Aorta (tissue), 5 donors: ENCODE data around the gene SPSB3. TPM values are rescaled to one million over a fixed set of nuclear protein-coding genes. Genes with fewer than 3 reads are reported as not detected.
A peak's percentile ranks its signal among the peaks of the same experiment; 100 is the strongest.

Experiments
- ATAC-seq: fragments of 200-7000 bp; cut with Tn5 transposase; one replicate; pipeline ENCODE4 v1.9.1; 2022; ENCODE audit warnings: moderate library complexity; ENCODE audit not compliant: low FRiP score
- DNase-seq, 2 donors: peaks; one replicate each; pipeline ENCODE4 v3.0.0-alpha.2; 2020
- H3K27ac ChIP-seq, 2 donors: one replicate each; pipeline ENCODE4 v1.5.1; 2013; ENCODE audit warnings: low read length in 2 of 2, mild to moderate bottlenecking in 2 of 2, moderate library complexity in 2 of 2, control low read depth in 1 of 2, inconsistent platforms in 1 of 2, low read depth in 1 of 2
- H3K27me3 ChIP-seq, 2 donors: one replicate each; pipeline ENCODE4 v1.6.1; 2013; ENCODE audit warnings: control low read depth in 1 of 2, low read length in 1 of 2, mild to moderate bottlenecking in 1 of 2, moderate library complexity in 1 of 2; ENCODE audit not compliant: insufficient read depth in 2 of 2, control insufficient read depth in 1 of 2
- H3K36me3 ChIP-seq, 2 donors: one replicate each; pipeline ENCODE4 v1.6.1; 2013; ENCODE audit warnings: control low read depth in 1 of 2, low read length in 1 of 2, mild to moderate bottlenecking in 1 of 2; ENCODE audit not compliant: insufficient read depth in 2 of 2, control insufficient read depth in 1 of 2
- H3K4me1 ChIP-seq, 2 donors: one replicate each; pipeline ENCODE4 v1.6.1; 2013; ENCODE audit warnings: low read length in 2 of 2, control low read depth in 1 of 2, mild to moderate bottlenecking in 1 of 2, moderate library complexity in 1 of 2; ENCODE audit not compliant: insufficient read depth in 2 of 2, control insufficient read depth in 1 of 2
- H3K4me3 ChIP-seq, 2 donors: one replicate each; pipeline ENCODE4 v1.5.1; 2013; ENCODE audit warnings: low read length in 2 of 2, control low read depth in 1 of 2, mild to moderate bottlenecking in 1 of 2
- H3K9me3 ChIP-seq: one replicate; pipeline ENCODE4 v1.6.1; 2013; ENCODE audit warnings: mild to moderate bottlenecking, low read length; ENCODE audit not compliant: control insufficient read depth
- WGBS, 2 donors: extraction: QIAGEN DNeasy Blood & Tissue Kit; methylation state at CpG; one replicate each; pipeline ENCODE4 v1.1.7; 2013; 5-methylcytosine and 5-hydroxymethylcytosine counted together
- intact Hi-C, 2 donors: fragments of 100-400 bp; cut with DNase I; formaldehyde crosslinking; loops; one replicate each; pipeline versions ENCODE4 v1.14.2 to v1.15.0; 2022
- polyA plus RNA-seq, 2 donors: library from polyadenylated mRNA; stranded (reverse); fragments of 200-250 nt; gene quantifications; one replicate each; pipeline ENCODE4 v1.2.3, GENCODE V29; 2013
- total RNA-seq, 2 donors: library from RNA; stranded (reverse); fragmentation: NEBNext Ultra II Directional; extraction: Animal tissue kit (Norgen Biotek cat#: 25700); gene quantifications; one replicate each; pipeline ENCODE4 v1.2.1, GENCODE V29; 2021
- donor health status: healthy with polysubstance abuse.
- donor health status: Bipolar disorder and iron deficiency.
- donor health status: DM: no; HTN: no; CAD: no.
- donor health status: DM: no; HTN: no; CAD: no.
- donor health status: DM: yes; HTN: yes; CAD: no.

The SPSB3 gene
- total and polyA plus RNA-seq, 4 donors: 25.8 to 322 (median 33.7) TPM

DNA sequence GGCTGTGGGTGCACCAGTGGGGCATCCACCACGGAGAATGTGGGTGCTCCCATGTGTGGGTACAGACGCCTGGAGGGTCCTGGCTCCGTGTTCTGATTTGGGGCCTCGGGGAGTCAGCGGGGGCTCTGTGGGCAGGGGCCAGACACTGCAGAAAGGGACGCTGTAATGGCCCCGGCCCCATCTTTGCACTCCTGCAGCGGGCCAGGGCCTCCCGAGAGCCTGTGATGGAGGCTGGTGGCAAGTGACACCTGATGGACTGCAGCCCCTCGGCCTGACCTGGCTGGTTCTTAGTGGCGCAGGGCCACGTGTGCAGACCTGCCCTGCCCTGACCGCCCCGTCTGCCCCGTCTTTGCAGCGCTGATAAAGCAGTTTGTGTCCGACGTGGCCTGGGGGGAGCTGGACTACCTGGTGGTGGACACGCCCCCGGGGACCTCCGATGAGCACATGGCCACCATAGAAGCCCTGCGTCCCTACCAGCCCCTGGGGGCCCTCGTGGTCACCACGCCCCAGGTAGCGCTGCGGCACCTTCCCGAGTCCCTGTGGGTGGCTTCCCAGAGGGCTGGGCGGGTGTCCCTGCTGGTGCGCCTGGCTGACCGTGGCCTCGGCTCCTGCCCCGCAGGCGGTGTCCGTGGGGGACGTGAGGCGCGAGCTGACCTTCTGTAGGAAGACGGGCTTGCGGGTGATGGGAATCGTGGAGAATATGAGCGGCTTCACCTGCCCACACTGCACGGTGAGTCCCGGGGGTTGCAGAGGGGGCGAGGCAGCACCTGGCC, 5.1 kb upstream of the SPSB3 start:
- Histone ChIP-seq H3K4me1 (no peaks in the 10 kb centered on the region), H3K9me3 (no peaks in the 10 kb centered on the region), H3K4me3 (no peak overlapping the region), H3K27me3 (no peaks in the 10 kb centered on the region), H3K36me3 (no peaks in the 10 kb centered on the region), H3K27ac (no peak overlapping the region)
- ATAC-seq: no peak
- 91 to 92% methylated on average over 44 of the region's 44 CpGs for WGBS, 2 donors
- intact Hi-C loops: no loop called here
- DNase-seq: peak; percentile 44 to 71

GRCh38 chr16:1787056-1787321, 4.6 kb upstream of the SPSB3 start:
- ATAC-seq (no peak), DNase-seq (peak in 1 of 2 donors; percentile 61)
- Histone ChIP-seq H3K4me1 (no peaks in the 10 kb centered on the region), H3K9me3 (no peaks in the 10 kb centered on the region), H3K4me3 (no peak overlapping the region), H3K36me3 (no peaks in the 10 kb centered on the region), H3K27ac (no peak overlapping the region), H3K27me3 (no peaks in the 10 kb centered on the region)
- intact Hi-C loops: no loop called here
- 84 to 85% methylated on average over 6 of the region's 6 CpGs for WGBS, 2 donors

DNA sequence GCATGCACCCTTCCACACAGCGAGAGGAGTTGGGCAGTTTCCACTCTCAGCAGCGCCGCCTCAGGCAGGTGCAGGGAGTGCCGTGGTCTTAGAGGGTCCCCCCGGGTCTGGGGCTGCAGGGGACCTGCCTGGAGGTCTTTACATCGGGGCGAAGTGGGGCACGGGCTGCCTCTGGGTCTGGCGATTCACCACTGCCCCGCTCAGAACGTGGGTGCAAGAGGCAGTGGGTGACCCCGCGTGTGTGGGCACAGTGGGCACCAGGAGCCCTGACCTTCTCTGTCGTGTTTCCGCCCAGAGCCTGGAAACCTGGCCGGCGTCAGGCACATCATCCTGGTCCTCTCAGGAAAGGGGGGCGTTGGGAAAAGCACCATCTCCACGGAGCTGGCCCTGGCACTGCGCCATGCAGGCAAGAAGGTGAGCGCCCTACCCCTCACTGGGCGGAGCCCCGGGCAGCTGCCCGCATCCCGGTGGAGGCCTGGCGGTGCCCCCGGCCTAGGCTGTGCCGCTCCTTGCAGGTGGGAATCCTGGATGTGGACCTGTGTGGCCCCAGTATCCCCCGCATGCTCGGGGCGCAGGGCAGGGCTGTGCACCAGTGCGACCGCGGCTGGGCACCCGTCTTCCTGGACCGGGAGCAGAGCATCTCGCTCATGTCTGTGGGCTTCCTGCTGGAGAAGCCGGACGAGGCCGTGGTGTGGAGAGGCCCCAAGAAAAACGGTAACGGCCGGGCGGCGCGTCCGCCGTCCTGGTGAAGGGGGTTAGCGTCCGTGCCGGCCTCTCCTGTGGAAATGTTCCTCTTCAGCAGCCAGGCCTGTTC, 4.1 kb upstream of the SPSB3 start:
- peak; percentile 41 to 72 for DNase-seq
- Histone ChIP-seq H3K4me3 (no peak overlapping the region), H3K27me3 (no peaks in the 10 kb centered on the region), H3K27ac (no peak overlapping the region), H3K9me3 (no peaks in the 10 kb centered on the region), H3K4me1 (no peaks in the 10 kb centered on the region), H3K36me3 (no peaks in the 10 kb centered on the region)
- ATAC-seq: no peak
- intact Hi-C loops: no loop called here
- 85 to 88% methylated on average over 46 to 51 of the region's 51 CpGs for WGBS, 2 donors

DNA sequence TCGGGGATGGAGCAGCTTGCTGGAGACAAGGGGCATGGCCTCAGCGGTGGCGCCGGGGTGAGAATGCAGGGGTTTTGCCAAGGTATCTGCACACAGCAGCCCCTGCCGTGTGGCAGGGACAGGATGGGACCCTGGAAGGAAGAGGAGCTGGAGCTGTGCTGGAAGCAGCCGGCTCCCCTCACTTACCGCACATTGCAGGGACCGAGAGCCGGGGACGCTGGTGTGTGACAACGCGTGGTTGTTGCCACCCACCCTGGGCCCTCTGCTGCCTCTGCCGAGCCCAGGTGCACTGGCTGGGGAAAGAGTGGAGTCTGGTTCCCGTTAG, 3.4 kb upstream of the SPSB3 start:
- WGBS, 2 donors: 85 to 89% methylated on average over 14 of the region's 14 CpGs
- H3K4me3 ChIP-seq: no peak overlapping the region
- ATAC-seq (no peak), DNase-seq (peak in 1 of 2 donors; percentile 51)
- H3K4me1 ChIP-seq: no peaks in the 10 kb centered on the region
- no peaks in the 10 kb centered on the region for H3K36me3 ChIP-seq
- intact Hi-C loops: no loop called here
- H3K27ac ChIP-seq: no peak overlapping the region
- H3K9me3 ChIP-seq: no peaks in the 10 kb centered on the region
- no peaks in the 10 kb centered on the region for H3K27me3 ChIP-seq

GRCh38 chr16:1784977-1785845, 2.8 kb upstream of the SPSB3 start:
- Histone ChIP-seq H3K4me1 (no peaks in the 10 kb centered on the region), H3K9me3 (no peaks in the 10 kb centered on the region), H3K27me3 (no peaks in the 10 kb centered on the region), H3K4me3 (no peak overlapping the region), H3K27ac (no peak overlapping the region), H3K36me3 (no peaks in the 10 kb centered on the region)
- ATAC-seq (no peak), DNase-seq (no peak)
- intact Hi-C loops: loop anchor here in 1 of 2 donors (5.0 kb wide), 2 partner anchors 42 to 478 kb away; partner anchors contain the start of genes FAHD1, HAGH and UBE2I
- 85% methylated on average over 26 of the region's 26 CpGs for WGBS, 2 donors

GRCh38 chr16:1781758-1782407, 488 bp downstream of the SPSB3 start:
- peak overlapping the region; percentile 68 to 77 for H3K4me3 ChIP-seq
- ATAC-seq (peak; percentile 6), DNase-seq (peak in 1 of 2 donors; percentile 64)
- peaks cover 0 to 5% of the 10 kb centered on the region in 2 donors for H3K36me3 ChIP-seq
- no peaks in the 10 kb centered on the region for H3K4me1 ChIP-seq
- H3K27me3 ChIP-seq: no peaks in the 10 kb centered on the region
- peak overlapping the region in 1 of 2 donors; percentile 34 for H3K27ac ChIP-seq
- WGBS, 2 donors: 1% methylated on average over 50 to 70 of the region's 70 CpGs
- intact Hi-C loops: loop anchor here in 1 of 2 donors (5.0 kb wide), 2 partner anchors 45 to 475 kb away; partner anchors contain the start of genes FAHD1, HAGH and UBE2I
- H3K9me3 ChIP-seq: no peaks in the 10 kb centered on the region

DNA sequence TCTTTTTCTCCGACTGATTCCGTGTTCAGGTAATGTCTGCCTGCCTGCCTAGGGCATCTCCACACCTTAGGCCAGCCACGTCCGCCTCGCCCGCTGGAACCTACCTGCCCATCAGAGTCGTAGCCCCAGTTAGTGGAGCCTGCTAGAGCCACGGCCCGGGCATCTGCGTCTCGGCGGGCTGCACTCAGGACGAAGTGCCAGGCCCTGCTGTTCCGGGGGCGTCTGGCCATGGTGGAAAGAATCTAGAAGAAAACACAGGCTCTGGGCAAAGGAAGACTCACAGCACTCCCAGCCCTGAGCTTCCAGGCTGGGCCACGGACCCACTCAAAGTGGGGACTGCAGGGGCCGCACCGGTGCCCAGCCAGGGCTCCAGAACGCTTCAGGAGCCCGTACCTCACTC, 1.1 kb downstream of the SPSB3 start:
- ATAC-seq: no peak
- Histone ChIP-seq H3K36me3 (peaks cover 0 to 7% of the 10 kb centered on the region in 2 donors), H3K27me3 (no peaks in the 10 kb centered on the region), H3K9me3 (no peaks in the 10 kb centered on the region), H3K4me1 (no peaks in the 10 kb centered on the region), H3K4me3 (peak overlapping the region in 1 of 2 donors; percentile 77), H3K27ac (no peak overlapping the region)
- WGBS, 2 donors: 58 to 59% methylated on average over 20 of the region's 20 CpGs
- intact Hi-C loops: loop anchor here in 1 of 2 donors (5.0 kb wide), 2 partner anchors 46 to 474 kb away; partner anchors contain the start of genes FAHD1, HAGH and UBE2I
- DNase-seq: peak in 1 of 2 donors; percentile 50

GRCh38 chr16:1780677-1781072, 1.7 kb downstream of the SPSB3 start:
- 67 to 69% methylated on average over 6 of the region's 6 CpGs for WGBS, 2 donors
- Histone ChIP-seq H3K36me3 (peaks cover 0 to 7% of the 10 kb centered on the region in 2 donors), H3K4me3 (no peak overlapping the region), H3K4me1 (no peaks in the 10 kb centered on the region), H3K9me3 (no peaks in the 10 kb centered on the region), H3K27me3 (no peaks in the 10 kb centered on the region), H3K27ac (no peak overlapping the region)
- ATAC-seq: no peak
- intact Hi-C loops: loop anchor here in 1 of 2 donors (5.0 kb wide), 2 partner anchors 47 to 473 kb away; partner anchors contain the start of genes FAHD1, HAGH and UBE2I
- peak in 1 of 2 donors; percentile 24 for DNase-seq
